Measurements from ENCODE around the gene EZH1.

Gene EZH1

GRCh38 chr17:42783791-42784138, 38.9 kb upstream of the EZH1 start:
- DNase-seq (ENCODE audit: low spot score), result no peak
- TF ChIP-seq CTCF (IDR thresholded peaks at IDR 0.05; ENCODE audit: borderline replicate concordance, control extremely low read depth, extremely low read depth, insufficient read depth, missing control alignments), result no peak
- in situ Hi-C loops (cut with MboI; ENCODE audit: low sequenced_read_pairs, unreplicated experiment), result no loop called here

- DNase-seq (ENCODE audit: low spot score), result no peak
- in situ Hi-C loops (cut with MboI; ENCODE audit: low sequenced_read_pairs, unreplicated experiment), result no loop called here
- no peak for TF ChIP-seq CTCF (IDR thresholded peaks at IDR 0.05; ENCODE audit: borderline replicate concordance, control extremely low read depth, extremely low read depth, insufficient read depth, missing control alignments)
These were observed 38.4 kb upstream of the EZH1 start for GRCh38 chr17:42783062-42783790.

- no peak for TF ChIP-seq CTCF (IDR thresholded peaks at IDR 0.05; ENCODE audit: borderline replicate concordance, control extremely low read depth, extremely low read depth, insufficient read depth, missing control alignments)
- in situ Hi-C loops (cut with MboI; ENCODE audit: low sequenced_read_pairs, unreplicated experiment), result no loop called here
- DNase-seq (ENCODE audit: low spot score), result no peak
These were observed 37.6 kb upstream of the EZH1 start for GRCh38 chr17:42782166-42783061.

GRCh38 chr17:42781639-42782165, 36.9 kb upstream of the EZH1 start:
- TF ChIP-seq CTCF (IDR thresholded peaks at IDR 0.05; ENCODE audit: borderline replicate concordance, control extremely low read depth, extremely low read depth, insufficient read depth, missing control alignments), result no peak
- DNase-seq (ENCODE audit: low spot score), result no peak
- in situ Hi-C loops (cut with MboI; ENCODE audit: low sequenced_read_pairs, unreplicated experiment), result no loop called here

GRCh38 chr17:42780851-42781638, 36.2 kb upstream of the EZH1 start:
- in situ Hi-C loops (cut with MboI; ENCODE audit: low sequenced_read_pairs, unreplicated experiment), result no loop called here
- TF ChIP-seq CTCF (IDR thresholded peaks at IDR 0.05; ENCODE audit: borderline replicate concordance, control extremely low read depth, extremely low read depth, insufficient read depth, missing control alignments), result no peak
- no peak for DNase-seq (ENCODE audit: low spot score)

Measured in GM13976 (cell line).